Right ventricle myocardium inferior (tissue), 1 donor: ENCODE results near the gene SERINC3. TPM values are rescaled to one million over a fixed set of nuclear protein-coding genes. Genes with fewer than 3 reads are reported as not detected.
"Not testable (repeated sequence)": the region's sequence is repeated elsewhere in the genome, so short reads cannot be mapped to it uniquely, and the experiment has no call there.

Experiments
- ATAC-seq: fragments of 200-7000 bp; cut with Tn5 transposase; one replicate; pipeline ENCODE4 v1.9.1; 2020; ENCODE audit warnings: mild to moderate bottlenecking, moderate library complexity
- DNase-seq: peaks from one replicate; pipeline ENCODE4 v3.0.0; 2021; ENCODE audit errors: missing footprints
- intact Hi-C: fragments of 100-400 bp; cut with DNase I; formaldehyde crosslinking; loops from one replicate; pipeline ENCODE4 v1.11.0; 2022
- long read RNA-seq: library from polyadenylated mRNA; unstranded; transcript quantifications from one replicate; pipeline ENCODE4 v2.0.0, GENCODE V29; 2021
- total RNA-seq: library from RNA; stranded (reverse); fragmentation: NEBNext Ultra II Directional; extraction: Animal tissue kit (Norgen Biotek cat#: 25700); gene quantifications from one replicate; pipeline ENCODE4 v1.2.1, GENCODE V29; 2021
- donor health status: DM: no; HTN: yes; CAD: no; lungs with severe emphysema.

SERINC3 gene
- 82.4 TPM for total RNA-seq
- long read RNA-seq, full-length matches to known transcripts: 55 of 59 reads
- long read RNA-seq, partial matches to known transcripts: 3 of 59 reads
- long read RNA-seq, other reads (novel, unspliced or antisense): 1 of 59 reads

- intact Hi-C loops: no loop called here
- ATAC-seq (peak; percentile 99), DNase-seq (peak; percentile 98)
These were observed at the start of gene SERINC3 for GRCh38 chr20:44521484-44522481. SERINC3 (minus strand) TSS chr20:44522070; CDS start chr20:44521951, 119 bp downstream.

GRCh38 chr20:44571362-44571988 is 49.6 kb upstream of the SERINC3 start:
- DNase-seq (no peak), ATAC-seq (no peak)
- intact Hi-C loops: loop anchor here (5.0 kb wide), 1 partner anchor 39 kb away; no protein-coding TSS in a partner anchor

GRCh38 chr20:44570367-44570766 is 48.5 kb upstream of the SERINC3 start:
- no peak for DNase-seq
- intact Hi-C loops: loop anchor here (5.0 kb wide), 1 partner anchor 38 kb away; no protein-coding TSS in a partner anchor
- ATAC-seq: no peak

GRCh38 chr20:44566811-44567210 is 44.9 kb upstream of the SERINC3 start:
- intact Hi-C loops: no loop called here
- DNase-seq: no peak
- ATAC-seq: no peak

- no peak for ATAC-seq
- intact Hi-C loops: no loop called here
- DNase-seq: no peak
These were observed 44.1 kb upstream of the SERINC3 start for GRCh38 chr20:44566018-44566417.

GRCh38 chr20:44561876-44562275 is 40.0 kb upstream of the SERINC3 start:
- DNase-seq (no peak), ATAC-seq (no peak)
- intact Hi-C loops: no loop called here

GRCh38 chr20:44560818-44561217 is 38.9 kb upstream of the SERINC3 start:
- intact Hi-C loops, DNase-seq, ATAC-seq: not testable (repeated sequence)

- no peak for DNase-seq
- ATAC-seq: no peak
- intact Hi-C loops: no loop called here
These were observed 38.4 kb upstream of the SERINC3 start for GRCh38 chr20:44560229-44560628.

- DNase-seq (no peak), ATAC-seq (no peak)
These were observed 37.4 kb upstream of the SERINC3 start for GRCh38 chr20:44559302-44559701.

GRCh38 chr20:44552950-44553908 is 31.4 kb upstream of the SERINC3 start:
- intact Hi-C loops: no loop called here
- no peak for DNase-seq
- ATAC-seq: peak; percentile 45

More at GRCh38 chr20:44559302-44559701, 37.4 kb upstream of the SERINC3 start:
- intact Hi-C loops: no loop called here

- ATAC-seq (no peak), DNase-seq (no peak)
- intact Hi-C loops: no loop called here
These were observed 30.7 kb upstream of the SERINC3 start for GRCh38 chr20:44552568-44552949.

- ATAC-seq (no peak), DNase-seq (no peak)
- intact Hi-C loops: no loop called here
These were observed 30.2 kb upstream of the SERINC3 start for GRCh38 chr20:44552050-44552449.

GRCh38 chr20:44549123-44549522 is 27.3 kb upstream of the SERINC3 start:
- intact Hi-C loops: no loop called here
- DNase-seq (no peak), ATAC-seq (no peak)

GRCh38 chr20:44547419-44547818 is 25.5 kb upstream of the SERINC3 start:
- DNase-seq (no peak), ATAC-seq (no peak)
- intact Hi-C loops: no loop called here

- ATAC-seq (peak; percentile 36), DNase-seq (no peak)
- intact Hi-C loops: no loop called here
These were observed 22.4 kb upstream of the SERINC3 start for GRCh38 chr20:44544263-44544662.

GRCh38 chr20:44543358-44543757 is 21.5 kb upstream of the SERINC3 start:
- no peak for ATAC-seq
- intact Hi-C loops: no loop called here
- no peak for DNase-seq

- intact Hi-C loops: no loop called here
- no peak for ATAC-seq
- DNase-seq: no peak
These were observed 21.0 kb upstream of the SERINC3 start for GRCh38 chr20:44542890-44543289.

GRCh38 chr20:44541992-44542391 is 20.1 kb upstream of the SERINC3 start:
- ATAC-seq: no peak

More at GRCh38 chr20:44541992-44542391, 20.1 kb upstream of the SERINC3 start:
- no peak for DNase-seq
- intact Hi-C loops: no loop called here
